Gastrocnemius medialis (tissue), 4 donors: Measurements from ENCODE around the gene CCDC57. TPM values are rescaled to one million over a fixed set of nuclear protein-coding genes. Genes with fewer than 3 reads are reported as not detected.

Experiments used
- ATAC-seq, 2 donors: fragments of 150-250 bp; one replicate each; pipeline ENCODE4 v1.9.1; 2016
- DNase-seq, 2 donors: peaks; one replicate each; pipeline ENCODE4 v3.0.0-alpha.2; 2019
- H3K27ac ChIP-seq, 4 donors: fragments of 200-600 bp; sonication (generic); 1 replicate in 1 of 4; 2 replicates in 3 of 4; pipeline ENCODE4 v1.5.1; 2016 to 2018; ENCODE audit warnings: mild to moderate bottlenecking in 2 of 4, moderate library complexity in 1 of 4
- H3K27me3 ChIP-seq, 3 donors: fragments of 200-600 bp; sonication (generic) in 2 of 3; 1 replicate in 1 of 3; 2 replicates in 2 of 3; pipeline versions ENCODE4 v1.5.1 to v1.6.0; 2016 to 2019; ENCODE audit warnings: mild to moderate bottlenecking in 1 of 3, moderate library complexity in 1 of 3
- H3K36me3 ChIP-seq, 2 donors: fragments of 200-600 bp; sonication (generic) in 1 of 2; one replicate each; pipeline ENCODE4 v1.5.1; 2017 to 2018
- H3K4me1 ChIP-seq, 2 donors: fragments of 200-600 bp; sonication (generic) in 1 of 2; one replicate each; pipeline ENCODE4 v1.5.1; 2016 to 2017; ENCODE audit warnings: mild to moderate bottlenecking in 2 of 2
- H3K4me3 ChIP-seq, 4 donors: fragments of 200-600 bp; sonication (generic) in 3 of 4; 1 replicate in 1 of 4; 2 replicates in 3 of 4; pipeline ENCODE4 v1.5.1; 2016 to 2019; ENCODE audit warnings: mild to moderate bottlenecking in 2 of 4
- H3K9me3 ChIP-seq, 3 donors: fragments of 200-600 bp; sonication (generic) in 2 of 3; 1 replicate in 1 of 3; 2 replicates in 2 of 3; pipeline ENCODE4 v1.5.1; 2016 to 2019
- POLR2A ChIP-seq, 2 donors: fragments of 450-650 bp; IDR thresholded peaks; one replicate each; pipeline ENCODE4 v1.6.1; 2017; ENCODE audit warnings: antibody characterized with exemption in 2 of 2, mild to moderate bottlenecking in 2 of 2, moderate library complexity in 2 of 2
- in situ Hi-C, 4 donors: fragments of 200-750 bp; cut with MboI; loops; one replicate each; pipeline versions ENCODE4 v1.15.0 to v1.8.0; 2017; ENCODE audit warnings: low sequenced_read_pairs in 4 of 4
- intact Hi-C: fragments of 100-400 bp; cut with DNase I; formaldehyde crosslinking; loops from one replicate; pipeline ENCODE4 v1.15.1; 2023; ENCODE audit warnings: low total_unique reads
- total RNA-seq, 4 donors: library from RNA; depleted of rRNA; stranded (reverse); fragments of >200 nt; gene quantifications; one replicate each; pipeline versions ENCODE4 v1.1.0 to v1.2.3, GENCODE V29; 2016
- TF ChIP-seq, protein P1 (sequence below), 5 experiments: fragments of 450-650 bp in 3 of 5; fragments of 200-600 bp in 2 of 5; sonication (generic) in 2 of 5; IDR thresholded peaks in 4 of 5; conservative IDR thresholded peaks in 1 of 5; 1 replicate in 4 of 5; 2 replicates in 1 of 5; pipeline ENCODE4 v1.5.1; 2016 to 2019; ENCODE audit warnings: antibody characterized with exemption in 5 of 5, mild to moderate bottlenecking in 3 of 5, moderate library complexity in 3 of 5

The CCDC57 gene
- total RNA-seq, 4 donors from 2014 or later, result 3.7 to 11.3 (median 5.1) TPM

DNA sequence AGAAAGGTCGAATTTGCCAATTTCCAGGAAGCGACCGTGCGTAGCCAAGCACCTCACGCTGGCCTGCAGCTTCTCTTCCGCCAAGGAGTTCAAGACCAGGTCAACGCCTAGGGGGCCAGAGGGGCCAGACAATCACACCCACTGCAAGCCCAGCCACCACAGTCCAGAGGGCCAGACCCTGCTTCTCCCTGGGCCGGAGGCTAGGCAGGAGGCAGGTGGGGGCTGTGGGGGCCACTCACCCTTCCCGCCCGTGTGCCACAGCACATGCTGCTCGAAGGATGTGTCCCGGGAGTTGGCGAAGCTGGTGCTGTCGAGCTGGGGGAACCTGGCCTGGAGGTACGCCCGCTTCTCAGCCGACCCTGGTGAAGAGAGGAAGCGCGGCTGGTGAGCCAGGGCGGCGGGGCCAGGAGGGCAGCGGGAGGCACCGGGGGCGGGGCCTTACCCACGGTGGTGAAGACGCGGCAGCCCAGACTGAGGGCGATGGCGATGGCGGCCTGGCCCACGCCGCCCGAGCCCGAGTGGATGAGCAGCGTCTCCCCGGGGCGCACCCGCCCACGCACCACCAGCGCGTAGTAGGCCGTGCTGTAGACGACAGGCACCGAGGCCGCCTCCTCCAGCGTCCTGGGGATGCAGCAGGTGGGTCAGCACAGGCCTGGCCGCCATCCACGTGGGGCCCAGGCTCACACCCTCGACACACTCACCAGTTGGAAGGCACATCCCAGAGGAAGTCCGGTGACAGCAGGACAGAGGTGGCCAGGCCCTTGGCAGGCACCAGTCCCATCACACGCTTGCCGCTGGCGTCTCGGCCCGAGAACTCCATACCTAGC lies 128.9 kb downstream of the CCDC57 start:
- no peaks in the 10 kb centered on the region for H3K9me3 ChIP-seq
- no peaks in the 10 kb centered on the region for H3K4me1 ChIP-seq
- intact Hi-C loops, result no loop called here
- H3K27ac ChIP-seq, result no peak overlapping the region
- in situ Hi-C loops, result no loop called here
- no peak overlapping the region for H3K4me3 ChIP-seq
- no peak for DNase-seq
- TF ChIP-seq POLR2A (IDR thresholded peaks at IDR 0.05), result no peak
- TF ChIP-seq, protein P1, sequence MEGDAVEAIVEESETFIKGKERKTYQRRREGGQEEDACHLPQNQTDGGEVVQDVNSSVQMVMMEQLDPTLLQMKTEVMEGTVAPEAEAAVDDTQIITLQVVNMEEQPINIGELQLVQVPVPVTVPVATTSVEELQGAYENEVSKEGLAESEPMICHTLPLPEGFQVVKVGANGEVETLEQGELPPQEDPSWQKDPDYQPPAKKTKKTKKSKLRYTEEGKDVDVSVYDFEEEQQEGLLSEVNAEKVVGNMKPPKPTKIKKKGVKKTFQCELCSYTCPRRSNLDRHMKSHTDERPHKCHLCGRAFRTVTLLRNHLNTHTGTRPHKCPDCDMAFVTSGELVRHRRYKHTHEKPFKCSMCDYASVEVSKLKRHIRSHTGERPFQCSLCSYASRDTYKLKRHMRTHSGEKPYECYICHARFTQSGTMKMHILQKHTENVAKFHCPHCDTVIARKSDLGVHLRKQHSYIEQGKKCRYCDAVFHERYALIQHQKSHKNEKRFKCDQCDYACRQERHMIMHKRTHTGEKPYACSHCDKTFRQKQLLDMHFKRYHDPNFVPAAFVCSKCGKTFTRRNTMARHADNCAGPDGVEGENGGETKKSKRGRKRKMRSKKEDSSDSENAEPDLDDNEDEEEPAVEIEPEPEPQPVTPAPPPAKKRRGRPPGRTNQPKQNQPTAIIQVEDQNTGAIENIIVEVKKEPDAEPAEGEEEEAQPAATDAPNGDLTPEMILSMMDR (IDR thresholded peaks at IDR 0.05 in 4 of 5, conservative IDR thresholded peaks at IDR 0.05 in 1 of 5), result no peak
- H3K27me3 ChIP-seq, result no peaks in the 10 kb centered on the region
- peaks cover 0 to 95% of the 10 kb centered on the region in 2 donors for H3K36me3 ChIP-seq
- no peak for ATAC-seq

- in situ Hi-C loops (no loop called here), intact Hi-C loops (no loop called here)
- Histone ChIP-seq H3K36me3 (peaks cover 0 to 87% of the 10 kb centered on the region in 2 donors), H3K4me3 (no peak overlapping the region), H3K9me3 (no peaks in the 10 kb centered on the region), H3K4me1 (no peaks in the 10 kb centered on the region), H3K27ac (no peak overlapping the region), H3K27me3 (no peaks in the 10 kb centered on the region)
- ATAC-seq (no peak), DNase-seq (no peak)
- TF ChIP-seq, protein P1 (IDR thresholded peaks at IDR 0.05 in 4 of 5, conservative IDR thresholded peaks at IDR 0.05 in 1 of 5), result no peak
Measured at GRCh38 chr17:82083009-82083408, 129.6 kb downstream of the CCDC57 start.

GRCh38 chr17:82082456-82082855 lies 130.2 kb downstream of the CCDC57 start:
- Histone ChIP-seq H3K27ac (no peak overlapping the region), H3K36me3 (peaks cover 0 to 82% of the 10 kb centered on the region in 2 donors), H3K27me3 (no peaks in the 10 kb centered on the region), H3K4me1 (no peaks in the 10 kb centered on the region), H3K9me3 (no peaks in the 10 kb centered on the region), H3K4me3 (no peak overlapping the region)
- no peak for DNase-seq
- TF ChIP-seq POLR2A (IDR thresholded peaks at IDR 0.05), result no peak
- ATAC-seq, result no peak
- intact Hi-C loops, result no loop called here
- in situ Hi-C loops, result no loop called here

- no peaks in the 10 kb centered on the region for H3K9me3 ChIP-seq
- intact Hi-C loops, result no loop called here
- H3K36me3 ChIP-seq, result peaks cover 0 to 77% of the 10 kb centered on the region in 2 donors
- no peak for ATAC-seq
- H3K4me1 ChIP-seq, result no peaks in the 10 kb centered on the region
- no peaks in the 10 kb centered on the region for H3K27me3 ChIP-seq
- no peak overlapping the region for H3K4me3 ChIP-seq
- in situ Hi-C loops, result no loop called here
- TF ChIP-seq, protein P1 (IDR thresholded peaks at IDR 0.05 in 4 of 5, conservative IDR thresholded peaks at IDR 0.05 in 1 of 5), result no peak
- TF ChIP-seq POLR2A (IDR thresholded peaks at IDR 0.05), result no peak
- no peak for DNase-seq
- no peak overlapping the region for H3K27ac ChIP-seq
Measured at GRCh38 chr17:82081966-82082365, 130.7 kb downstream of the CCDC57 start.

- ATAC-seq (no peak), DNase-seq (no peak)
- Histone ChIP-seq H3K36me3 (peaks cover 0 to 73% of the 10 kb centered on the region in 2 donors), H3K9me3 (no peaks in the 10 kb centered on the region), H3K27ac (no peak overlapping the region), H3K4me1 (no peaks in the 10 kb centered on the region), H3K4me3 (no peak overlapping the region), H3K27me3 (no peaks in the 10 kb centered on the region)
- in situ Hi-C loops (no loop called here), intact Hi-C loops (no loop called here)
- TF ChIP-seq, protein P1 (IDR thresholded peaks at IDR 0.05 in 4 of 5, conservative IDR thresholded peaks at IDR 0.05 in 1 of 5), result no peak
- no peak for TF ChIP-seq POLR2A (IDR thresholded peaks at IDR 0.05)
Measured at GRCh38 chr17:82081546-82081945, 131.1 kb downstream of the CCDC57 start.
